ENCODE results near the gene MXD4.

MXD4 gene, protein sequence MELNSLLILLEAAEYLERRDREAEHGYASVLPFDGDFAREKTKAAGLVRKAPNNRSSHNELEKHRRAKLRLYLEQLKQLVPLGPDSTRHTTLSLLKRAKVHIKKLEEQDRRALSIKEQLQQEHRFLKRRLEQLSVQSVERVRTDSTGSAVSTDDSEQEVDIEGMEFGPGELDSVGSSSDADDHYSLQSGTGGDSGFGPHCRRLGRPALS

DNA sequence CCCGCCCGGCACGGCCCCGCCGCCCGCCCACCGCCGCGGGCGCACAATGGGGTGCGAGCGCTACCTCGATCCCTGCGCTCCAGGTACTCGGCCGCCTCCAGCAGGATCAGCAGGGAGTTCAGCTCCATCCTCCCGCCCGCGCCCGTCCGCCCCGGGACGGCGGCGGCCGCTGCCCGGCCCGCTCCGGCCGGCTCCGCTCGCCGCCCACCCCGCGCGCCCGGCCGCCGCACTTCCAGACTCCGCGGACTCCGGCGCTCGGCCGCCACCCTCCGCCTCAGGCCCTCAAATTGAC is at the start of gene MXD4:
TSS of gene MXD4 (minus strand) at position 257 of the 292 bp plus-strand sequence. CDS start at position 128, 129 bp downstream.
- H3K4me3 ChIP-seq (ENCODE audit: low read depth in 1 of 2, low read length in 2 of 2): peak within 1 kb of the TSS; percentile 63 to 89
- H3K27me3 ChIP-seq (ENCODE audit: low read depth, low read length): no peaks in the 10 kb centered on the region
- H3K27ac ChIP-seq (ENCODE audit: low read length): peak within 1 kb of the TSS; percentile 51
- H3K9me3 ChIP-seq (ENCODE audit: control insufficient read depth in 1 of 2, low read length in 2 of 2): no peaks in the 10 kb centered on the region
- H3K4me1 ChIP-seq (ENCODE audit: control insufficient read depth in 1 of 2, insufficient read depth in 2 of 2, low read length in 2 of 2): peaks cover 15 to 74% of the 10 kb centered on the region in 2 donors
- H3K36me3 ChIP-seq (ENCODE audit: control insufficient read depth in 1 of 2, insufficient read depth in 2 of 2, low read length in 2 of 2): no peaks in the 10 kb centered on the region

DNA sequence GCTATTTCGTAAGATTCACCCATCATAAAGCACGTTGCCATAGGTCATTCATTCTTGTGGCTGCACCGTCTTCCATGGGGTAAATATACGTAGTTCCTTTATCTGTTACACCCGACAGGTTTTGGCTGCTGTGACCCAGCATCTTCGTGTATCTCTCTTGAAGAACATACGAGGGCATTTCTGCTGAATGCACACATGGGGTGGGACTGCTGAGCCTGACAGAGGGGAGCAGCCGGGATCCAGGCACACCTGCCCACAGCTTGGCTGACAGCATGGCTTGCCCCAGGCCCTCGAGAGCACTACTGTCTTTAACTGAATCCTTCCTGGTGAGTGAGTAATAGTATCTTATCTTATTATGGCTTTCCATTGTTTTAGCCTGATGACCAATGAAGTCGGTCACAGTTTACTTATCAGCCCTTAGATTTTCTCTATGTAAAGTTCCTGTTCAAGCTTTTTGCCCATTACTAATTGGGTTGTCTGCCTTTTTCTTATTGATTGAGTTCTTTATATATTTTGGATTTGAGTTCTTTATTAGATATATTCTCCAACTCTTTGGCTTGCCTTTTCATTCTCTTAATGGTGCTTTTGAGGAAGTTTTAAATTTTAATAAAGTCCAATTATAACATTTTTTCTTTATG is 45.0 kb upstream of the MXD4 start:
- no peak overlapping the region for H3K4me3 ChIP-seq (ENCODE audit: low read depth in 1 of 2, low read length in 2 of 2)
- H3K9me3 ChIP-seq (ENCODE audit: control insufficient read depth in 1 of 2, low read length in 2 of 2): peaks cover 0 to 19% of the 10 kb centered on the region in 2 donors
- H3K36me3 ChIP-seq (ENCODE audit: control insufficient read depth in 1 of 2, insufficient read depth in 2 of 2, low read length in 2 of 2): peaks cover 0 to 9% of the 10 kb centered on the region in 2 donors
- H3K27ac ChIP-seq (ENCODE audit: low read length): no peak overlapping the region
- no peaks in the 10 kb centered on the region for H3K27me3 ChIP-seq (ENCODE audit: low read depth, low read length)
- no peaks in the 10 kb centered on the region for H3K4me1 ChIP-seq (ENCODE audit: control insufficient read depth in 1 of 2, insufficient read depth in 2 of 2, low read length in 2 of 2)

DNA sequence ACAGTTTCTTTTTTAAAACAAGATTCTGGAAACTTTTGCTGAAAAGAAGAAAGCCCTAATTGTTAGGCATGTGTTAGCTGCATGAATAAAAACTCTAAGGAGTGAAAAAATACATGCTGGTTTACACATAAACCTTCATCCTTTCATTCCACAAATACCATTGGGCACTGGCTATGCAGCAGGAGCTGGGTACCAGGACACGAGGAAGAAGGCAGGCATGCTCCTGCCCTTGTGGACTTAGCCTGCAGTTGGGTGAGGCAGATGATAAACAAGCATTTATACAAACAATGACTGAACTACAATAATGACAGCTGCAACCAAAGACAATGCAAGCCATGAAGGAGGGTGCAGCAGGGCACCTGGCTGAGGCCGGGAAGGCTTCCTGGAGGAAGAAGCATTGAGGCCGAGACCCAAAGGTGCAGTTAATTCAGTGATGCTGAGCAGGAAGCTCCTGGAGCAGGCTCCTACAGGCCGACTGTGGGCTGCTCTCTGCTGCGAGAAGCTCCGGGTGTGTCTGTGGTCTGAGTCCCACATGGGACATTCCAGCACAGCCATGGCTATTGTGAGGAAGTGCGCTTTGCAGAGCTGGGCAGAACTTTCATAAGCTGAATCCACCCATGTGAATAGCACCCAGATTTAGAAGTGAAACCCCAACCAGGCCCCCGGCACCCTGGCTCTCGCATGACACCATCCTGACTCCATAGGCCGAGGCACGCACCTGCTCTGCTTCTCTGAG is 44.0 kb upstream of the MXD4 start:
- peaks cover 0 to 9% of the 10 kb centered on the region in 2 donors for H3K36me3 ChIP-seq (ENCODE audit: control insufficient read depth in 1 of 2, insufficient read depth in 2 of 2, low read length in 2 of 2)
- peaks cover 0 to 16% of the 10 kb centered on the region in 2 donors for H3K9me3 ChIP-seq (ENCODE audit: control insufficient read depth in 1 of 2, low read length in 2 of 2)
- H3K27ac ChIP-seq (ENCODE audit: low read length): no peak overlapping the region
- no peaks in the 10 kb centered on the region for H3K27me3 ChIP-seq (ENCODE audit: low read depth, low read length)
- H3K4me1 ChIP-seq (ENCODE audit: control insufficient read depth in 1 of 2, insufficient read depth in 2 of 2, low read length in 2 of 2): no peaks in the 10 kb centered on the region
- H3K4me3 ChIP-seq (ENCODE audit: low read depth in 1 of 2, low read length in 2 of 2): no peak overlapping the region

DNA sequence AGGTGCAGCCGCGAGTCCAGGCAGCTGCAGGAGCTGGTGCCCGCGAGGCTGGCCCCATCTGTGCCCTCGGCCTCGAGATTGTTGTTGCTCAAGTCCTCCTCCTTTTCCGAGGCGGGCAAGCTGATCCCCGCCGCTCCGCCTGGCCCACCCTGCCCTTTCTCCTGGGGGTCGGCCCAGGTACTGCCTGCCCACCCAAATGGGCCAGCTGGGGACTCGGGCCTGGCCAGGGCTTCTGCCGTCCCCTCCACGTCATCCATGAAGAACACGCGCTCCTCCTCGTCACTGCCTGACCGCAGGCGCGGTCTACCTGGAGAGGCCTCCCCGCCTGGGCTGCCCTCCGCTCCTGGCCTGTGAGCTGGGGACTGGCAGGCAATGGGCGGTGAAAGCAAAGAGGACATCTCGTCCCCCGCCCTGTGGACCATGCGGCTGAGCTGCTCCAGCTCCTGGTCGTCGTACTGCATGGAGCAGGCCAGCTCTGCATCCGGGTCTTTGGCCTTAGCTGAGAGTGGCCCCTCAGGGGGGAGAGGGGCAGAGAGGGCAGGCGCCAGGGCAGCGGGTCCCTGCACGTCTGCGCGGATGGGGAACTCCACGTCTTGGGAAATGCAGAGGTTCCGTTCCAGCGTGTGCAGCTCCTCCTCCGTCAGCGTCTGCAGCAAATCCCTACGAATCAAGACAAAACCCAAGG is 43.1 kb upstream of the MXD4 start:
- no peaks in the 10 kb centered on the region for H3K4me1 ChIP-seq (ENCODE audit: control insufficient read depth in 1 of 2, insufficient read depth in 2 of 2, low read length in 2 of 2)
- peaks cover 0 to 9% of the 10 kb centered on the region in 2 donors for H3K36me3 ChIP-seq (ENCODE audit: control insufficient read depth in 1 of 2, insufficient read depth in 2 of 2, low read length in 2 of 2)
- H3K27ac ChIP-seq (ENCODE audit: low read length): no peak overlapping the region
- H3K4me3 ChIP-seq (ENCODE audit: low read depth in 1 of 2, low read length in 2 of 2): no peak overlapping the region
- H3K9me3 ChIP-seq (ENCODE audit: control insufficient read depth in 1 of 2, low read length in 2 of 2): peaks cover 0 to 13% of the 10 kb centered on the region in 2 donors
- H3K27me3 ChIP-seq (ENCODE audit: low read depth, low read length): no peaks in the 10 kb centered on the region

DNA sequence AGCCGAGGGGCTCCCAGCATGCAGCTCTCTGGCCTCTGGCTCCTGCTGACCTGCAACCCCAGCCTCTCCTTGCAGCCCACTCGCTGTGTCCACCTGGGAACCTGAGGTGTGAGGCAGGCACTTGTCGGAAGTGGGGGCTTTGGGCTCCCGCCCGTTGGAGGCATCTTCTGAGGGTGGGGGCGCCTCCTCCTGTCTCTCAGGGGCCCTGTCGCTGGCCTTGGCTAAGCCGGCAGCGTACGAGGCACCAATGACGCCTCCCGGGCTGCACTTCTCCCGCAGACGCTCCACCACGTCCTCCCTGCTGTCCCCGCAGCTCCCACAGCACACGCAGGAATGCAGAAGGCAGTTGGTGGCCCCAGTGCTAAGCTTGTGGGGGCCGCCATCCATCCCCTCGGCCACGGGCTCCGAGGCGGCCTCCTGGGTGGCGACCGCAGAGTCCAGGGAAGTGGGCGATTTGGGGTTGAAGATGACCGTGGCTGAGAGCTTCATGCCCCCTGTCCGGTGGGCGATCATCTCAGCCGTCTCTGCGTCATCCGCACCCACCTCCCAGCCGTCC is 42.5 kb upstream of the MXD4 start:
- Histone ChIP-seq H3K9me3 (ENCODE audit: control insufficient read depth in 1 of 2, low read length in 2 of 2) (peaks cover 0 to 13% of the 10 kb centered on the region in 2 donors), H3K4me1 (ENCODE audit: control insufficient read depth in 1 of 2, insufficient read depth in 2 of 2, low read length in 2 of 2) (no peaks in the 10 kb centered on the region), H3K36me3 (ENCODE audit: control insufficient read depth in 1 of 2, insufficient read depth in 2 of 2, low read length in 2 of 2) (peaks cover 0 to 9% of the 10 kb centered on the region in 2 donors), H3K4me3 (ENCODE audit: low read depth in 1 of 2, low read length in 2 of 2) (no peak overlapping the region), H3K27ac (ENCODE audit: low read length) (no peak overlapping the region), H3K27me3 (ENCODE audit: low read depth, low read length) (no peaks in the 10 kb centered on the region)

DNA sequence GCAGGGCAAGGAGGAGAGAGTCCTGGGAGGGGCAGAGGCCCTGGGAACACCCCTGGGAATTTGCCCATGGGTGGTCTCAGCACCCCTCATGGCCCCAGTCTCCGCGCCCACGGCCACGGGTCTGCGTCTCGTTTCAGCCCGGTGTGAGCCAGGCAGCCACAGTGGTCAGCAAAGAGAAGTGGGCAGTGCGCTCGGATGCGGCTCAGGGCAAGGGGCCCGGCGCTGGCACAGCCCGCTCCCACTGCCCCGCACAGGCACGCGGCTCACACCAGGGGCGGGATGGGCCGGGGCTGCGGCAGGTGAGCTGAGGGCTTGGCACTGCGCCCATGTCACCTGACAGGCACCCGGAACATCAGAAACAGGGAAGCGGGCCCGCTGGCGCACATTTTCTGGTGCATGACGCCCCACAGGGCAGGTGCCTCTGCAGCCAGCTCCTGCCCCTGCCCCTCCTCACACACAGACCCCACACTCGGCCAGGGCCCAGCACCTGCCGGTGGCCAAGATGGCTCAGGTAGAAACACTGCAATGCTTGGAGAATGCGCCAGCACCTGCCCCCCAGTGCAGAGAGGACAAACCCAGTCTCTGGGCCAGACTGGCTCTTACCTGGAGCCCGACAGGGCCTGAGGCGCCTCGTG is 41.9 kb upstream of the MXD4 start:
- Histone ChIP-seq H3K36me3 (ENCODE audit: control insufficient read depth in 1 of 2, insufficient read depth in 2 of 2, low read length in 2 of 2) (peaks cover 0 to 9% of the 10 kb centered on the region in 2 donors), H3K27me3 (ENCODE audit: low read depth, low read length) (no peaks in the 10 kb centered on the region)

DNA sequence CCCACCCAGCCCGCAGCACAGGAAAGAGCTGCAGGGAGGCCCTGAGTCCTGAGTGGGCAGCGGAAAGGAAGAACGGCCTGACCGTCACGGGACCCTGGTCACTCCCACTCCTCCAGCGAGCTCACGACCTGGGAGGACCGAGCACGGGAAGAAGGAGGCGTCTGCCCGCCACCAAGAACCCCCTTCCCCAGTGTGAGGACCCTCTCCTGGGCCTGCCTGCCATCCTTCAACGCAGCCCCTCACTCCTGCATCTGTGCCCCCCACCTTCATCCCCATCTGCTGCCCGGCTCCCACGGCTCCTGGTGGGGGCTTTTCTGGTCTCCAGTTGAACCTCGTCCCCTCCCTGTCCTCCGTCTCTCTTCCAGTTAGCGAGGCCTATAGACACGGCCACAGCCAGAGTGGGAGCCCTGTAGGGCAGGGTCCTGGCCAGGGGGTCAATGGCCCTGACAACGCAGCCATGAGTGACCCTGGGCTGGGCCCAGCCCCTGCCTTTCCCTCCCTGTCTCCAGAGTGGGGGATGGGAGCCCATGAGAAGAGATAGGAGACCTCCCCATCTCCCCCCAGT is 41.3 kb upstream of the MXD4 start:
- no peak overlapping the region for H3K4me3 ChIP-seq (ENCODE audit: low read depth in 1 of 2, low read length in 2 of 2)
- H3K9me3 ChIP-seq (ENCODE audit: control insufficient read depth in 1 of 2, low read length in 2 of 2): peaks cover 0 to 13% of the 10 kb centered on the region in 2 donors
- no peaks in the 10 kb centered on the region for H3K27me3 ChIP-seq (ENCODE audit: low read depth, low read length)
- H3K4me1 ChIP-seq (ENCODE audit: control insufficient read depth in 1 of 2, insufficient read depth in 2 of 2, low read length in 2 of 2): no peaks in the 10 kb centered on the region
- no peak overlapping the region for H3K27ac ChIP-seq (ENCODE audit: low read length)
- peaks cover 0 to 9% of the 10 kb centered on the region in 2 donors for H3K36me3 ChIP-seq (ENCODE audit: control insufficient read depth in 1 of 2, insufficient read depth in 2 of 2, low read length in 2 of 2)

More for the DNA sequence above, 41.9 kb upstream of the MXD4 start:
- Histone ChIP-seq H3K4me1 (ENCODE audit: control insufficient read depth in 1 of 2, insufficient read depth in 2 of 2, low read length in 2 of 2) (no peaks in the 10 kb centered on the region), H3K4me3 (ENCODE audit: low read depth in 1 of 2, low read length in 2 of 2) (no peak overlapping the region), H3K27ac (ENCODE audit: low read length) (no peak overlapping the region), H3K9me3 (ENCODE audit: control insufficient read depth in 1 of 2, low read length in 2 of 2) (peaks cover 0 to 13% of the 10 kb centered on the region in 2 donors)

DNA sequence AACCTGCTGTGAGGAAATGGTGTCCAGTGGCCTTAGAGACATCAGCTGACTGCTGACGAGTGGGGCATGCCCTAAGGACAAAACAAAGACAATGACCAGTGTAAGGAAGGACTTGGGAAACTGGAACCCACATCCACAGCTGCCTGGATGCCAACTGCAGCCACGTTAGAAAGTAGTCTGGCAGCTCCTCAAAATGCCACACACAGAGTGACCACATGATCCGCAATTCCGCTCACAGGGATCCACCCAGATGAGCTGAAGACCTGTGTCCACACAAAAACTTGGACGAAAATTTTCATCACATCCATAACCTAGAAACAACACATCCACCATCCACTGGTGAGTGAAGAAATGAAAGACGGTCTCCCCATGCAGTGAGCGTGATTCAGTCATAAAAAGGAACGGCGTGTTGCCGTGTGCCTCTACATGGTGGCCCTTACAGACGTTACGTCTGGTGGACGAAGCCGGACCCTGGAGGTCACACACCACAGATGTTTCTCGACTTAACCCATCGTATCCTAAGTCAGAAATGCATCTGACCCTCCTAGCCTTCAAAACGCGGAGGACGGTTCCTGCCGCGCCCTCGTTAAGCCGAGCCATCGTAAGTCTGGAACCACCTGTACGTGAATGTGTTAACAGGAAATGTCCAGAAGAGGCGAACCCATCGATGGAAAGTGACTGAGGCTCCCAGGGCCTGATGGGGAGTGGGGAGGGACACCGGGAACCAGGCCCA is 40.6 kb upstream of the MXD4 start:
- peaks cover 0 to 11% of the 10 kb centered on the region in 2 donors for H3K9me3 ChIP-seq (ENCODE audit: control insufficient read depth in 1 of 2, low read length in 2 of 2)
- H3K36me3 ChIP-seq (ENCODE audit: control insufficient read depth in 1 of 2, insufficient read depth in 2 of 2, low read length in 2 of 2): peaks cover 0 to 9% of the 10 kb centered on the region in 2 donors
- H3K4me1 ChIP-seq (ENCODE audit: control insufficient read depth in 1 of 2, insufficient read depth in 2 of 2, low read length in 2 of 2): no peaks in the 10 kb centered on the region
- no peak overlapping the region for H3K4me3 ChIP-seq (ENCODE audit: low read depth in 1 of 2, low read length in 2 of 2)
- H3K27ac ChIP-seq (ENCODE audit: low read length): no peak overlapping the region
- no peaks in the 10 kb centered on the region for H3K27me3 ChIP-seq (ENCODE audit: low read depth, low read length)

DNA sequence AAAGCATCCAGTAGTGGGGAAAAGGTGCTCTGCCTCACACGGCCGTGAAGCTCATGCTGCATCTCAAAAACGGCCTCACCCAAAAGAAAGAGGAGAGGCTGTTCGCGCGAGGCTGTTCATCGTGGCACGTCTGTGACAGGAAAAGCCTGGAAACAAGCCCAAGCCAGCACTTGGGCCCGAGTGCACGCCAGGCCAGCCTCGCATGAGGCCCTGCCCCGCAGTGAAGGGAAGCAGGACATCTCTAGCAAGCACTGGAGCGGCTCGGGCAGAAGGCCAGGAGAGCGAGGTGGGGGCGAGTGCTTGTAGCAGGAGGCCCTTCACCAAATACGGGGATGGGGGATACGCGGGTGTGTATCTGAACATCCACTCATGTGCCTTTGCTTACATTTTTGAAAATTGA is 39.9 kb upstream of the MXD4 start:
- Histone ChIP-seq H3K27ac (ENCODE audit: low read length) (no peak overlapping the region), H3K4me3 (ENCODE audit: low read depth in 1 of 2, low read length in 2 of 2) (no peak overlapping the region), H3K4me1 (ENCODE audit: control insufficient read depth in 1 of 2, insufficient read depth in 2 of 2, low read length in 2 of 2) (no peaks in the 10 kb centered on the region), H3K27me3 (ENCODE audit: low read depth, low read length) (no peaks in the 10 kb centered on the region), H3K36me3 (ENCODE audit: control insufficient read depth in 1 of 2, insufficient read depth in 2 of 2, low read length in 2 of 2) (peaks cover 0 to 9% of the 10 kb centered on the region in 2 donors), H3K9me3 (ENCODE audit: control insufficient read depth in 1 of 2, low read length in 2 of 2) (peaks cover 0 to 9% of the 10 kb centered on the region in 2 donors)

DNA sequence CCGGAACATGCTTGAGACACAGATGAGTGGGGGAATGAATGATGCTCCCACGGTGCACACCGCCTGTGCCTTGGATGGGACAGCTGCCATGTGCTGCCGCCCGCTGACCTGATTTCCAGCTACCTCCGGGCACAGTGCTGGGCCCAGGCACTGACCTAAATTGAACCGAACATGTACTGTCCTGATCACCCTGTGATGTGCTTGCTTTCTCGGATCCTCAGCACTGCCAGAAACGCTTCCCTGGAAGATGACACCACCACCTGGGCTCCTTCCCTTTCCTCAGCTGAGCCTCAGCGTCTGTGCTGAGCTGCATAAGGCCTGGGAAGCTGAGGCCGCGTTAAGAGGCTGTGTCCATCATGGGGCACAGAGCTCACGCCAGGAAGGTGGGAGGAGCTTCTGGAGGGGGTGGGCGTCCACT is 39.3 kb upstream of the MXD4 start:
- no peaks in the 10 kb centered on the region for H3K4me1 ChIP-seq (ENCODE audit: control insufficient read depth in 1 of 2, insufficient read depth in 2 of 2, low read length in 2 of 2)
- H3K4me3 ChIP-seq (ENCODE audit: low read depth in 1 of 2, low read length in 2 of 2): no peak overlapping the region
- peaks cover 0 to 9% of the 10 kb centered on the region in 2 donors for H3K36me3 ChIP-seq (ENCODE audit: control insufficient read depth in 1 of 2, insufficient read depth in 2 of 2, low read length in 2 of 2)
- no peaks in the 10 kb centered on the region for H3K27me3 ChIP-seq (ENCODE audit: low read depth, low read length)
- H3K9me3 ChIP-seq (ENCODE audit: control insufficient read depth in 1 of 2, low read length in 2 of 2): peaks cover 0 to 6% of the 10 kb centered on the region in 2 donors
- no peak overlapping the region for H3K27ac ChIP-seq (ENCODE audit: low read length)

All from muscle layer of duodenum (tissue), 2 donors.